Parathyroid adenoma (tissue), 2 donors: Measurements from ENCODE around the gene MOGAT2.

Experiments
- H2AFZ ChIP-seq: fragments of 300-600 bp; sonication (generic); one replicate; pipeline ENCODE4 v1.7.0; 2017; ENCODE audit warnings: antibody characterized with exemption, mild to moderate bottlenecking
- H3K27ac ChIP-seq: fragments of 300-600 bp; sonication (generic); one replicate; pipeline ENCODE4 v1.7.0; 2017
- H3K27me3 ChIP-seq: fragments of 300-600 bp; sonication (generic); one replicate; pipeline ENCODE4 v1.7.0; 2017; ENCODE audit warnings: low read length; ENCODE audit not compliant: control insufficient read depth, insufficient read depth
- H3K36me3 ChIP-seq: fragments of 300-600 bp; sonication (generic); one replicate; pipeline ENCODE4 v1.7.0; 2017; ENCODE audit warnings: low read length; ENCODE audit not compliant: control insufficient read depth, insufficient read depth
- H3K4me1 ChIP-seq: fragments of 300-600 bp; sonication (generic); one replicate; pipeline ENCODE4 v1.7.0; 2017; ENCODE audit warnings: control low read depth
- H3K4me2 ChIP-seq: fragments of 300-600 bp; sonication (generic); one replicate; pipeline ENCODE4 v1.7.0; 2017; ENCODE audit warnings: low read length
- H3K4me3 ChIP-seq: fragments of 300-600 bp; sonication (generic); one replicate; pipeline ENCODE4 v1.7.0; 2017; ENCODE audit warnings: low read depth, low read length
- H3K79me2 ChIP-seq: fragments of 300-600 bp; sonication (generic); one replicate; pipeline ENCODE4 v1.7.0; 2017; ENCODE audit warnings: control low read depth
- H3K9ac ChIP-seq: fragments of 300-600 bp; sonication (generic); one replicate; pipeline ENCODE4 v1.7.0; 2017; ENCODE audit warnings: mild to moderate bottlenecking
- H3K9me3 ChIP-seq: fragments of 300-600 bp; sonication (generic); one replicate; pipeline ENCODE4 v1.7.0; 2017; ENCODE audit warnings: low read length; ENCODE audit not compliant: control insufficient read depth
- TF ChIP-seq, protein P1 (sequence below): fragments of 300-600 bp; sonication (generic); IDR thresholded peaks from one replicate; pipeline ENCODE4 v1.7.0; 2017; ENCODE audit warnings: antibody characterized with exemption, mild to moderate bottlenecking
- donor health status: primary hyperparathyroidism.

MOGAT2 gene

DNA sequence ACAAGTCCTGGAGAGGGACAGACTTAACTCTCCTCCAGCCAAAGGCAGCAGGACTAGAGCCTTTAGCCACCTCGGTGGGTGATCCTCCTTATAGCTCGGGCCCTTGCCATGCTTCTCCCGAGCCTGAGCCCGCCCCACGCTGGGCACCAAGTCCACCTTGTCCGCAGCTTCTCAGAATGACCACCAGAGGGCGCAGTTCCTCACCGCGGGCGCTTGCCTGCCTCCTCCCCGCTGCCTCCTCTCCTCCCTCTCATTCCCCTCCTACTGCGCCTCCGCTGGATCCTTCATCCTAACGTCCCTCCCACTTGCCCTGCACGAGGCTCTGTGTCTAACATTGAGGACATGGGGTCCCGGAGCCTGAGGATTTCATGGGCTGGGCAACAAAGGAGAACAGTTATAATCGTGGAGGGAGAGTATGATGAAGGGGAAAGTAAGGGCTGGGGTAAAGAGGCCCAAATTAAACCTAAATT, 11.3 kb upstream of the MOGAT2 start:
- no peaks in the 10 kb centered on the region for H3K27me3 ChIP-seq
- no peaks in the 10 kb centered on the region for H3K79me2 ChIP-seq
- H3K9me3 ChIP-seq: no peaks in the 10 kb centered on the region
- H3K36me3 ChIP-seq: no peaks in the 10 kb centered on the region
- H2AFZ ChIP-seq: no peak overlapping the region
- H3K4me1 ChIP-seq: no peaks in the 10 kb centered on the region
- H3K27ac ChIP-seq: no peak overlapping the region
- H3K4me2 ChIP-seq: no peak overlapping the region
- H3K9ac ChIP-seq: no peak overlapping the region
- no peak overlapping the region for H3K4me3 ChIP-seq
- TF ChIP-seq, protein P1, sequence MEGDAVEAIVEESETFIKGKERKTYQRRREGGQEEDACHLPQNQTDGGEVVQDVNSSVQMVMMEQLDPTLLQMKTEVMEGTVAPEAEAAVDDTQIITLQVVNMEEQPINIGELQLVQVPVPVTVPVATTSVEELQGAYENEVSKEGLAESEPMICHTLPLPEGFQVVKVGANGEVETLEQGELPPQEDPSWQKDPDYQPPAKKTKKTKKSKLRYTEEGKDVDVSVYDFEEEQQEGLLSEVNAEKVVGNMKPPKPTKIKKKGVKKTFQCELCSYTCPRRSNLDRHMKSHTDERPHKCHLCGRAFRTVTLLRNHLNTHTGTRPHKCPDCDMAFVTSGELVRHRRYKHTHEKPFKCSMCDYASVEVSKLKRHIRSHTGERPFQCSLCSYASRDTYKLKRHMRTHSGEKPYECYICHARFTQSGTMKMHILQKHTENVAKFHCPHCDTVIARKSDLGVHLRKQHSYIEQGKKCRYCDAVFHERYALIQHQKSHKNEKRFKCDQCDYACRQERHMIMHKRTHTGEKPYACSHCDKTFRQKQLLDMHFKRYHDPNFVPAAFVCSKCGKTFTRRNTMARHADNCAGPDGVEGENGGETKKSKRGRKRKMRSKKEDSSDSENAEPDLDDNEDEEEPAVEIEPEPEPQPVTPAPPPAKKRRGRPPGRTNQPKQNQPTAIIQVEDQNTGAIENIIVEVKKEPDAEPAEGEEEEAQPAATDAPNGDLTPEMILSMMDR: peak; percentile 71

DNA sequence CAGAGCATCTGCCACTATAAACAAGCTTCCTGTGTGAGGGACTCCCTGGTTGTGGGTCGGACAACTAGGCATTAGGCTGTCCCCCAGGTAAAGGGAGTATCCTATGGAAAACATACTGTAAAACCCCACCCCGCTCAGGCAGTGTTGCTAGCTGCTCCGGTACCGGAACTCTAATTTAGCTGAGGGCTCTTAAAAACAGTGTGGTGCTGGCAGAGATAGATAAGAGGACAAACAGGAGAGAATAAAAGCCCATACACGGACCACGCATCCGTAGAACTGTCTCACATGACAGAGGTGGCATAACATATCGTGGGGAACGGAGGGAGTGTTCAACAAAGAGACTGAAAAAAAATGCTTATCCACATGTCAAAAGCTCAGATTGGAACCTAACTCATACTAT, 3.4 kb upstream of the MOGAT2 start:
- H3K4me1 ChIP-seq: no peaks in the 10 kb centered on the region
- H3K4me3 ChIP-seq: no peak overlapping the region
- no peak overlapping the region for H3K27ac ChIP-seq
- no peaks in the 10 kb centered on the region for H3K79me2 ChIP-seq
- TF ChIP-seq, protein P1: no peak
- H2AFZ ChIP-seq: no peak overlapping the region
- no peak overlapping the region for H3K4me2 ChIP-seq
- no peak overlapping the region for H3K9ac ChIP-seq
- no peaks in the 10 kb centered on the region for H3K27me3 ChIP-seq
- no peaks in the 10 kb centered on the region for H3K36me3 ChIP-seq
- H3K9me3 ChIP-seq: no peaks in the 10 kb centered on the region

DNA sequence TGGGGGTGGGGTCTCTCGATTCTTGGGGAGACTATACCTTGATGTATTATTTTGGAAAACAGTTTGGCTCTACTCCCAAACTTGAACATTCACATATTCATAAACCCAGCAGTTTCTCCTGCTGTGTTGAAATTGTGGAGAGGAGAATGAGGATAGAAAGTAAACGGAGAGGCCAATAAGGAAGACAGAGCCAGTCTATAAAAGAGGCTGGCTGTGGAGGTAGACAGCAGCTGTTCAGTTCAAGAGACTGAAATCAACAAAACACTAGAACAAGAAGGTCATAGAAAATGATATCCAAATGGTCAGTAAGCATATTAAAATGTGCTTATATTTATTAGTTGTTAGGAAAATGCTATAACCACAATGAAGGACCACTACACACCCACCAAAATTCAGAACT, 1.9 kb upstream of the MOGAT2 start:
- Histone ChIP-seq H3K27ac (no peak overlapping the region), H3K27me3 (no peaks in the 10 kb centered on the region), H3K9ac (no peak overlapping the region), H3K36me3 (no peaks in the 10 kb centered on the region), H3K4me1 (no peaks in the 10 kb centered on the region), H3K4me3 (no peak overlapping the region), H2AFZ (no peak overlapping the region), H3K9me3 (no peaks in the 10 kb centered on the region), H3K4me2 (no peak overlapping the region), H3K79me2 (no peaks in the 10 kb centered on the region)
- TF ChIP-seq, protein P1: no peak

DNA sequence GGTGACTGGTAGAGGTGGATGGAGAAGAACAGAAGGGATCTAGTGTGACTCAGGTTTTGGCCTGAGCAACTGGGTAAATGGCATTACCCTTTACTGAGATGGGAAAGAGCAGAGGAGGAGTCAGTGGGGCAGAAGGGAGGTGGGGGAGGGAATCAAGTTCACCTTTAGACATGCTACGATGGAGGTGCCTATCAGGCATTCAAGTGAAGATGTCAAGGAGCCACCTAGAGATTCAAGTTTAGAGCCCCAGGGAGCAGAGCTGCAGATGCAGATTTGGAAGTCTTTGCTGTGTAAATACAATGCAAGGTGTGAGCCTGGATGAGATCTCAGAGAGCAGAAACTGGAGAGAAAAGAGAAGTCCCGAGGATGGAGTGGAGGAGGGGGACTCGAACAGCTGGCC, 979 bp upstream of the MOGAT2 start:
- Histone ChIP-seq H3K4me2 (no peak overlapping the region), H3K4me3 (no peak overlapping the region), H3K27ac (no peak overlapping the region), H3K27me3 (no peaks in the 10 kb centered on the region), H3K36me3 (no peaks in the 10 kb centered on the region), H3K9me3 (no peaks in the 10 kb centered on the region), H3K4me1 (no peaks in the 10 kb centered on the region), H3K79me2 (no peaks in the 10 kb centered on the region), H3K9ac (no peak overlapping the region), H2AFZ (no peak overlapping the region)
- TF ChIP-seq, protein P1: no peak

DNA sequence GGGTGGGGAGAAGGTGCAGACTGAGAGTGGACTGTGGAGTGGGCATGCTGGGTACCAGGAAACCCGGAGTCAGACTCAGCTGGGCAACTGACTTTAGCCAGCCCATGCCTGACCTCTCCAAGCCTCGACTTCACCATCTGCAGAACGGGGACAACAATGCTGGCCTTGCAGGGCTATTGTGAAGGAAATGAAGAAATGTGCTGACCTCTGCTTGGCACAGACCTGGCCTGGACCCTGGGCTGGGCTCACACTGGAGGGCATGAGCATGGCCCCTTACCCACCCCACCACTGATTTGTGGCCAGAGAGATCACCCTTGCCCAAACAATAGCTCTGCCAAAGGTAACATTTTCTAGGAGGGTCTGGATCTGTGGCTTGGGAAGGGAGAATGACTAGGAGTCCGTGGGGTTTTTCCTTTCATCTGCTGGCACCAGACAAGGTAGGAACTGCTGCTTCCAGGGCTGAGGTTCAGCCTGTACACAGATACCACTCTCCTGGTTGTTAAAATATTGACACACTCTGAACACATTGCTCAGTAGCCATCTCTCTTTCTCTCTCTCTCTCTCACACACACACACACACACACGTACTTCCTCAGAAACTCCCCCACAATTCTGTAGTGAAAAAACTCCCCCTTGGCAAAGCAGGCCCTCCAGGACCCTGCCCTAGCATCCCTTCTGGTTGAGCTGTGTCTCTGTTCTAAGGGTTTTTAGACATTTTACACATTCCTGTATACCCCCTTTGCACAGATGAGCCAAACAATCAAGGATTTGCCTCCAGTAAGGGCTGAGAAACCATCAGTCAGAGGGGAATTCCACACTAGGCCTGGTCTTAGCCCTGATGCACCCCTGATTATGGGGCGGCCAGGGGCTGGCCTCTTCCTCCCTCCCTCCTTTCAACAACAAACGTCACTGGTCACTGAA, 1.0 kb downstream of the MOGAT2 start:
- Histone ChIP-seq H2AFZ (no peak overlapping the region), H3K79me2 (no peaks in the 10 kb centered on the region), H3K4me2 (no peak overlapping the region), H3K4me3 (no peak overlapping the region), H3K36me3 (no peaks in the 10 kb centered on the region), H3K9me3 (no peaks in the 10 kb centered on the region), H3K9ac (no peak overlapping the region), H3K4me1 (no peaks in the 10 kb centered on the region), H3K27ac (no peak overlapping the region), H3K27me3 (no peaks in the 10 kb centered on the region)
- TF ChIP-seq, protein P1: no peak
